HepG2 (cell line): ENCODE measurements around the gene HDAC8. TPM values are rescaled to one million over a fixed set of nuclear protein-coding genes. Genes with fewer than 3 reads are reported as not detected.

Experiments used
- ATAC-seq: fragments of 200-7000 bp; cut with Tn5 transposase; 3 replicates; pipeline ENCODE4 v1.9.1; 2020; ENCODE audit warnings: mild to moderate bottlenecking, moderate library complexity
- BruUV-seq: library from RNA; stranded (reverse); fragments of 400-500 nt; replicated peaks from 2 replicates; lab custom pipeline; 2021; lab: Mats Ljungman, UMichigan
- CTCF ChIA-PET: fragments of 300-600 bp; formaldehyde crosslinking; extraction: SDS; loops from one replicate; lab custom pipeline; 2021; ENCODE audit warnings: low total read pairs, inconsistent platforms, low intra/inter-chr PET ratio; lab: Yijun Ruan, JAX
- POLR2A ChIA-PET: fragments of 350-600 bp; sonication (Branson Sonifier 250); formaldehyde crosslinking; loops from one replicate; lab custom pipeline; 2020; ENCODE audit warnings: antibody characterized with exemption, inconsistent platforms; lab: Yijun Ruan, JAX
- DNase-seq: peaks from one replicate; pipeline ENCODE4 v3.0.0-alpha.2; 2015; ENCODE audit warnings: low spot score
- FAIRE-seq: peaks from 3 replicates; lab custom pipeline; 2011; peaks lifted over from hg19 to GRCh38; lab: Jason Lieb, UNC
- H2AFZ ChIP-seq: one replicate; pipeline ENCODE4 v1.6.1; 2011; ENCODE audit warnings: low read length, inconsistent platforms
- H3K27ac ChIP-seq: fragments of 300-600 bp; 3 replicates; pipeline ENCODE4 v1.8.0; 2011; ENCODE audit warnings: mixed run types, mild to moderate bottlenecking, mixed read lengths, low read length, inconsistent platforms; ENCODE audit not compliant: insufficient read depth; ENCODE audit errors: extremely low read length
- H3K27me3 ChIP-seq, 2 experiments: fragments of 200-600 bp in 1 of 2; 2 replicates in 1 of 2; 3 replicates in 1 of 2; pipeline versions ENCODE4 v1.6.0 to v1.8.0; 2011; ENCODE audit warnings: low read length in 2 of 2, mild to moderate bottlenecking in 2 of 2, moderate library complexity in 2 of 2, inconsistent platforms in 1 of 2; ENCODE audit not compliant: insufficient read depth in 2 of 2, control insufficient read depth in 1 of 2
- H3K36me3 ChIP-seq, 2 experiments: fragments of 200-600 bp in 1 of 2; replicated peaks in 1 of 2; 2 replicates in 1 of 2; 3 replicates in 1 of 2; pipeline versions ENCODE4 v1.5.1 to v1.8.0; 2011; ENCODE audit warnings: low read length in 2 of 2, inconsistent platforms in 1 of 2; ENCODE audit not compliant: insufficient read depth in 2 of 2, control insufficient read depth in 1 of 2
- H3K4me1 ChIP-seq: 2 replicates; pipeline ENCODE4 v1.5.1; 2012; ENCODE audit warnings: low read length, inconsistent platforms; ENCODE audit not compliant: insufficient read depth
- H3K4me2 ChIP-seq: 2 replicates; pipeline ENCODE4 v1.6.0; 2011; ENCODE audit warnings: low read depth, low read length, inconsistent platforms
- H3K4me3 ChIP-seq, 3 experiments: fragments of 200-600 bp in 1 of 3; sonication (generic), shearing (Covaris generic) in 1 of 3; replicated peaks in 1 of 3; 2 replicates each; pipeline ENCODE4 v1.5.1; 2011 to 2016; ENCODE audit warnings: low read length in 3 of 3, inconsistent platforms in 2 of 3, low read depth in 2 of 3, mild to moderate bottlenecking in 2 of 3, control low read depth in 1 of 3, mixed read lengths in 1 of 3; ENCODE audit not compliant: insufficient read depth in 1 of 3
- H3K79me2 ChIP-seq: one replicate; pipeline ENCODE4 v1.6.1; 2011; ENCODE audit warnings: low read length, inconsistent platforms; ENCODE audit not compliant: insufficient read depth
- H3K9ac ChIP-seq: 2 replicates; pipeline ENCODE4 v1.6.0; 2011; ENCODE audit warnings: mild to moderate bottlenecking, low read depth, low read length, inconsistent platforms; ENCODE audit not compliant: insufficient read depth
- H3K9me3 ChIP-seq: 2 replicates; pipeline ENCODE4 v1.5.1; 2012; ENCODE audit warnings: mild to moderate bottlenecking, low read length
- H4K20me1 ChIP-seq: 2 replicates; pipeline ENCODE4 v1.6.0; 2011; ENCODE audit warnings: inconsistent platforms, mild to moderate bottlenecking, low read length, moderate library complexity; ENCODE audit not compliant: insufficient read depth
- EP300 ChIP-seq, 3 experiments: sonication (generic) in 1 of 3; formaldehyde crosslinking in 1 of 3; IDR thresholded peaks; 2 replicates each; pipeline versions ENCODE4 v1.5.1 to v1.6.1; 2011 to 2020; ENCODE audit warnings: low read depth in 2 of 3, low read length in 2 of 3, borderline replicate concordance in 1 of 3, improper control_type of control experiment in 1 of 3, mild to moderate bottlenecking in 1 of 3, missing genetic modification reagents in 1 of 3, moderate library complexity in 1 of 3
- HNRNPLL ChIP-seq: fragments of 200-400 bp; formaldehyde crosslinking; IDR thresholded peaks from 2 replicates; pipeline ENCODE4 v1.6.1; 2017; ENCODE audit warnings: mild to moderate bottlenecking, low read depth, low read length; ENCODE audit not compliant: poor library complexity, severe bottlenecking
- NCOA1 ChIP-seq: sonication (generic); formaldehyde crosslinking; IDR thresholded peaks from 2 replicates; pipeline ENCODE4 v1.9.0; 2021; ENCODE audit warnings: missing genetic modification reagents
- PAWR ChIP-seq: sonication (generic); formaldehyde crosslinking; IDR thresholded peaks from 2 replicates; pipeline ENCODE4 v1.4.0; 2020; ENCODE audit warnings: missing genetic modification reagents, mild to moderate bottlenecking, borderline replicate concordance
- RFXANK ChIP-seq: IDR thresholded peaks from 2 replicates; pipeline ENCODE4 v1.6.1; 2016
- TARDBP ChIP-seq: sonication (generic); formaldehyde crosslinking; IDR thresholded peaks from 2 replicates; pipeline ENCODE4 v1.8.0; 2022; ENCODE audit warnings: mild to moderate bottlenecking, missing genetic modification reagents
- TBL1XR1 ChIP-seq: fragments of 150-350 bp; IDR thresholded peaks from 2 replicates; pipeline ENCODE4 v1.6.1; 2014; ENCODE audit warnings: borderline replicate concordance, low read length; ENCODE audit not compliant: partially characterized antibody
- TGIF2 ChIP-seq: IDR thresholded peaks from 2 replicates; pipeline ENCODE4 v1.6.1; 2016; ENCODE audit warnings: control low read depth, missing compliant biosample characterization
- YEATS4 ChIP-seq: sonication (generic); formaldehyde crosslinking; IDR thresholded peaks from 2 replicates; pipeline ENCODE4 v1.4.0; 2020; ENCODE audit warnings: missing genetic modification reagents, borderline replicate concordance
- ZFYVE20 ChIP-seq: sonication (generic); formaldehyde crosslinking; IDR thresholded peaks from 2 replicates; pipeline ENCODE4 v1.8.0; 2023; ENCODE audit warnings: low read depth, mild to moderate bottlenecking, moderate library complexity, missing genetic modification reagents, borderline replicate concordance
- ZNF256 ChIP-seq: sonication (generic); formaldehyde crosslinking; conservative IDR thresholded peaks from 2 replicates; pipeline ENCODE4 v1.4.0; 2020; ENCODE audit warnings: missing genetic modification reagents
- ZNF570 ChIP-seq: sonication (generic); formaldehyde crosslinking; IDR thresholded peaks from 2 replicates; pipeline ENCODE4 v1.4.0; 2020; ENCODE audit warnings: mild to moderate bottlenecking, missing genetic modification reagents, borderline replicate concordance
- ZNF607 ChIP-seq: sonication (generic); formaldehyde crosslinking; IDR thresholded peaks from 2 replicates; pipeline ENCODE4 v1.5.1; 2020; ENCODE audit warnings: missing genetic modification reagents, mild to moderate bottlenecking, borderline replicate concordance
- WGBS: methylation state at CpG from one replicate; pipeline ENCODE4 v1.1.6; 2017; ENCODE audit warnings: low lambda C conversion rate; 5-methylcytosine and 5-hydroxymethylcytosine counted together
- in situ Hi-C: cut with HindIII; loops from 2 replicates; pipeline ENCODE4 v1.10.0; 2017; ENCODE audit warnings: low pct_unique_long_range_greater_than_20kb; ENCODE audit not compliant: extremely low pct_ligation_motif_present
- intact Hi-C: fragments of 100-400 bp; cut with micrococcal nuclease; formaldehyde crosslinking; loops from one replicate; pipeline ENCODE4 v1.10.0; 2022; ENCODE audit not compliant: unreplicated experiment
- polyA plus RNA-seq, 8 experiments: library from polyadenylated mRNA; depleted of rRNA in 3 of 8; stranded (reverse) in 7 of 8; unstranded in 1 of 8; fragments of >200 nt; fragmentation: Illumina TruSeq in 4 of 8; extraction: Trizol in 4 of 8; gene quantifications; 2 replicates each; pipeline versions ENCODE4 v1.2.1 to v1.2.3, GENCODE V29; 2011 to 2016; ENCODE audit warnings: low read depth in 4 of 8, missing spikeins in 1 of 8, mixed read lengths in 1 of 8; ENCODE audit not compliant: insufficient read depth in 1 of 8
- total RNA-seq, 5 experiments: library from RNA; depleted of rRNA; stranded (reverse); fragments of >200 nt; fragmentation: Illumina TruSeq; extraction: Trizol; gene quantifications; 2 replicates each; pipeline ENCODE4 v1.2.3, GENCODE V29; 2016; ENCODE audit warnings: low read depth in 1 of 5
- TF ChIP-seq, protein P1 (sequence below): sonication (generic); formaldehyde crosslinking; IDR thresholded peaks from 2 replicates; pipeline ENCODE4 v1.5.1; 2020; ENCODE audit warnings: missing genetic modification reagents, mild to moderate bottlenecking, borderline replicate concordance
- TF ChIP-seq, protein P2 (sequence below): sonication (generic); formaldehyde crosslinking; IDR thresholded peaks from 2 replicates; pipeline ENCODE4 v1.9.0; 2021; ENCODE audit warnings: missing genetic modification reagents, borderline replicate concordance
- TF ChIP-seq, protein P3 (sequence below): sonication (generic); formaldehyde crosslinking; IDR thresholded peaks from 2 replicates; pipeline ENCODE4 v1.5.0; 2020; ENCODE audit warnings: missing genetic modification reagents, mild to moderate bottlenecking, borderline replicate concordance
- TF ChIP-seq, protein P4 (sequence below): sonication (generic); formaldehyde crosslinking; IDR thresholded peaks from 2 replicates; pipeline ENCODE4 v1.4.0; 2020; ENCODE audit warnings: missing genetic modification reagents; ENCODE audit errors: not compliant biosample characterization

HDAC8 gene
- total and polyA plus RNA-seq, 2 of the 13 experiments (the other 11 are each of a cell fraction or from before 2014, with no cell fraction given) = 13.7 to 28.6 TPM

DNA sequence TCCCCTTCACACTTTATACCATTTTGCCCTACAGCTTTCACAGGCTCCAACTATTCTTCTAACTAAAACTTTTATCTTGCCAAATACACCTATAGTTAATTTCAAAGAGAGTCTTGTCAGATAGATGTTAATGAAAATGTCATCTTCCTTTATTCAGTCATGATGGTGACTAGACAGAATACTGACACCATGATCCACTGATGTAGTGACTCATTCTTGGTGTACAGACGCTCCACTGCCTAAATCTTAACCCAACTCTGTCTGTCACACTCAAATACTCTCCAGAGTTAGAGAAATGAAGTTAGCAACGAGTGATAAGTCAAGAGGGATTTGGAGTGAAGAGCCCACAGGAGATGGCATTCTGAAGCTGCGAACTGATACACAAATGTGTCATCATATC, 32.1 kb upstream of the HDAC8 start (continued):
- TF ChIP-seq, protein P1, sequence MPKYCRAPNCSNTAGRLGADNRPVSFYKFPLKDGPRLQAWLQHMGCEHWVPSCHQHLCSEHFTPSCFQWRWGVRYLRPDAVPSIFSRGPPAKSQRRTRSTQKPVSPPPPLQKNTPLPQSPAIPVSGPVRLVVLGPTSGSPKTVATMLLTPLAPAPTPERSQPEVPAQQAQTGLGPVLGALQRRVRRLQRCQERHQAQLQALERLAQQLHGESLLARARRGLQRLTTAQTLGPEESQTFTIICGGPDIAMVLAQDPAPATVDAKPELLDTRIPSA (CRISPR knock-in tag) = no peak
- TF ChIP-seq, protein P2, sequence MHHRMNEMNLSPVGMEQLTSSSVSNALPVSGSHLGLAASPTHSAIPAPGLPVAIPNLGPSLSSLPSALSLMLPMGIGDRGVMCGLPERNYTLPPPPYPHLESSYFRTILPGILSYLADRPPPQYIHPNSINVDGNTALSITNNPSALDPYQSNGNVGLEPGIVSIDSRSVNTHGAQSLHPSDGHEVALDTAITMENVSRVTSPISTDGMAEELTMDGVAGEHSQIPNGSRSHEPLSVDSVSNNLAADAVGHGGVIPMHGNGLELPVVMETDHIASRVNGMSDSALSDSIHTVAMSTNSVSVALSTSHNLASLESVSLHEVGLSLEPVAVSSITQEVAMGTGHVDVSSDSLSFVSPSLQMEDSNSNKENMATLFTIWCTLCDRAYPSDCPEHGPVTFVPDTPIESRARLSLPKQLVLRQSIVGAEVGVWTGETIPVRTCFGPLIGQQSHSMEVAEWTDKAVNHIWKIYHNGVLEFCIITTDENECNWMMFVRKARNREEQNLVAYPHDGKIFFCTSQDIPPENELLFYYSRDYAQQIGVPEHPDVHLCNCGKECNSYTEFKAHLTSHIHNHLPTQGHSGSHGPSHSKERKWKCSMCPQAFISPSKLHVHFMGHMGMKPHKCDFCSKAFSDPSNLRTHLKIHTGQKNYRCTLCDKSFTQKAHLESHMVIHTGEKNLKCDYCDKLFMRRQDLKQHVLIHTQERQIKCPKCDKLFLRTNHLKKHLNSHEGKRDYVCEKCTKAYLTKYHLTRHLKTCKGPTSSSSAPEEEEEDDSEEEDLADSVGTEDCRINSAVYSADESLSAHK = no peak
- TF ChIP-seq ZNF570 (CRISPR knock-in tag) (no peak), PAWR (CRISPR knock-in tag) (no peak), HNRNPLL (no peak)

DNA sequence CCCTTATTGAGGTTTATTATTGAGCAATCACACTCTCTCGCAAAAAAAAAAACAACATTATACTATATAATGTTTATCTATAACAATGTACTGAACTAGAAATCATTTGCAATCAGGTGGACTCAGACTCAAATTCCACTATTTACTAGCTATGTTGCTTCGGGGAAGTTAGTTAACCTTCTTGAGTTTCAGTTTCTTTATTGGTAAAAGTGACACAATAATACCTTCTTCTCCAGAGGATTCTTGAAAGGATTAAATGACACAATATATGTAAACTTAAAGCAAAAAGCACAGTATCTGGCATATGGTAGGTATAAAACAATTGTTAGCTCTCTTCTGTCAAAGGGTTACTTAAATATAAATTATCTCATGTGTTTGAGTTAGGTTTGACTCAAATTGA, 31.5 kb upstream of the HDAC8 start:
- ATAC-seq (no peak), FAIRE-seq (no peak), DNase-seq (no peak)
- no TSS peak for BruUV-seq
- in situ Hi-C loops (no loop called here), intact Hi-C loops (no loop called here)
- H3K4me2 ChIP-seq = no peak overlapping the region
- 97% methylated on average over 2 of the region's 2 CpGs for WGBS
- H3K4me1 ChIP-seq = no peaks in the 10 kb centered on the region
- H2AFZ ChIP-seq = no peak overlapping the region
- H4K20me1 ChIP-seq = no peaks in the 10 kb centered on the region
- no peak overlapping the region for H3K27ac ChIP-seq
- H3K9ac ChIP-seq = no peak overlapping the region
- H3K36me3 ChIP-seq = no peaks in the 10 kb centered on the region; a peak in 1 of 5 replicates
- H3K27me3 ChIP-seq = no peaks in the 10 kb centered on the region
- no peaks in the 10 kb centered on the region for H3K79me2 ChIP-seq
- CTCF ChIA-PET = no interaction called here
- no peak overlapping the region for H3K4me3 ChIP-seq
- H3K9me3 ChIP-seq = no peaks in the 10 kb centered on the region
- POLR2A ChIA-PET = no interaction called here
- TF ChIP-seq YEATS4 (CRISPR knock-in tag) = no peak
- no peak for TF ChIP-seq ZNF607 (CRISPR knock-in tag)
- no peak for TF ChIP-seq ZNF256 (CRISPR knock-in tag)
- TF ChIP-seq, protein P3, sequence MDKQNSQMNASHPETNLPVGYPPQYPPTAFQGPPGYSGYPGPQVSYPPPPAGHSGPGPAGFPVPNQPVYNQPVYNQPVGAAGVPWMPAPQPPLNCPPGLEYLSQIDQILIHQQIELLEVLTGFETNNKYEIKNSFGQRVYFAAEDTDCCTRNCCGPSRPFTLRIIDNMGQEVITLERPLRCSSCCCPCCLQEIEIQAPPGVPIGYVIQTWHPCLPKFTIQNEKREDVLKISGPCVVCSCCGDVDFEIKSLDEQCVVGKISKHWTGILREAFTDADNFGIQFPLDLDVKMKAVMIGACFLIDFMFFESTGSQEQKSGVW (CRISPR knock-in tag) = no peak
- no peak for TF ChIP-seq TGIF2 (CRISPR knock-in tag)
- no peak for TF ChIP-seq NCOA1 (CRISPR knock-in tag)
- TF ChIP-seq, protein P4, sequence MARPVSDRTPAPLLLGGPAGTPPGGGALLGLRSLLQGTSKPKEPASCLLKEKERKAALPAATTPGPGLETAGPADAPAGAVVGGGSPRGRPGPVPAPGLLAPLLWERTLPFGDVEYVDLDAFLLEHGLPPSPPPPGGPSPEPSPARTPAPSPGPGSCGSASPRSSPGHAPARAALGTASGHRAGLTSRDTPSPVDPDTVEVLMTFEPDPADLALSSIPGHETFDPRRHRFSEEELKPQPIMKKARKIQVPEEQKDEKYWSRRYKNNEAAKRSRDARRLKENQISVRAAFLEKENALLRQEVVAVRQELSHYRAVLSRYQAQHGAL (CRISPR knock-in tag) = no peak
- no peak for TF ChIP-seq TBL1XR1
- TF ChIP-seq TARDBP (CRISPR knock-in tag) = no peak
- no peak for TF ChIP-seq EP300 (IDR thresholded peaks at IDR 0.05; ENCODE audit: low read depth in 2 of 2, low read length in 2 of 2)
- no peak for TF ChIP-seq EP300 (CRISPR knock-in tag; IDR thresholded peaks at IDR 0.05; ENCODE audit: borderline replicate concordance)
- no peak for TF ChIP-seq RFXANK
- TF ChIP-seq ZFYVE20 (CRISPR knock-in tag) = no peak
